Thyroid gland (tissue), 4 donors: ENCODE data around the gene MME.

Experiments used
- POLR2A ChIP-seq, 2 donors: fragments of 450-650 bp; IDR thresholded peaks; one replicate each; pipeline ENCODE4 v1.6.1; 2017; ENCODE audit warnings: antibody characterized with exemption in 2 of 2, mild to moderate bottlenecking in 2 of 2, moderate library complexity in 1 of 2
- TF ChIP-seq, protein P1 (sequence below), 6 experiments: fragments of 200-600 bp in 3 of 6; fragments of 450-650 bp in 3 of 6; sonication (generic) in 3 of 6; IDR thresholded peaks; one replicate each; pipeline ENCODE4 v1.5.1; 2016 to 2019; ENCODE audit warnings: antibody characterized with exemption in 6 of 6, mild to moderate bottlenecking in 2 of 6, inconsistent platforms in 1 of 6, moderate library complexity in 1 of 6

DNA sequence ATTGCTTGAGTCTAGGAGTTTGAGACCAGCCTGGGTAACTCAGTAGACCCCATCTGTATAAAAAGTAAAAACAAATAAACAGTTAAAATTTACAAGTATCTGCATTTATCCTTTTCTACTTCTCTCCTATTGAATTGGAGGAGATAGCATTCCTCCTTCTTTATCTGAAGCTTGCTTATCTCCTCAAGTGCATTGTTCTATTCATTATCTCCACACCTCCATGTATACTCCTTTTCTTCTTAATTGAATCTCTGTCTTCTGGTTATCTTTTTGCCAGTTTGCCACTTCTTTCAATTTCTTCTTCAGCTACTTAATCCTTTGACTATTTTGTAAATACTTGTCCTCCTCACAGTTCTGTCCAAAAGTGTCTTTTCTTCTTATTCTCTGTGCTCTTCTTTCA is 124.7 kb downstream of the MME start:
- no peak for TF ChIP-seq POLR2A (IDR thresholded peaks at IDR 0.05)
- TF ChIP-seq, protein P1, sequence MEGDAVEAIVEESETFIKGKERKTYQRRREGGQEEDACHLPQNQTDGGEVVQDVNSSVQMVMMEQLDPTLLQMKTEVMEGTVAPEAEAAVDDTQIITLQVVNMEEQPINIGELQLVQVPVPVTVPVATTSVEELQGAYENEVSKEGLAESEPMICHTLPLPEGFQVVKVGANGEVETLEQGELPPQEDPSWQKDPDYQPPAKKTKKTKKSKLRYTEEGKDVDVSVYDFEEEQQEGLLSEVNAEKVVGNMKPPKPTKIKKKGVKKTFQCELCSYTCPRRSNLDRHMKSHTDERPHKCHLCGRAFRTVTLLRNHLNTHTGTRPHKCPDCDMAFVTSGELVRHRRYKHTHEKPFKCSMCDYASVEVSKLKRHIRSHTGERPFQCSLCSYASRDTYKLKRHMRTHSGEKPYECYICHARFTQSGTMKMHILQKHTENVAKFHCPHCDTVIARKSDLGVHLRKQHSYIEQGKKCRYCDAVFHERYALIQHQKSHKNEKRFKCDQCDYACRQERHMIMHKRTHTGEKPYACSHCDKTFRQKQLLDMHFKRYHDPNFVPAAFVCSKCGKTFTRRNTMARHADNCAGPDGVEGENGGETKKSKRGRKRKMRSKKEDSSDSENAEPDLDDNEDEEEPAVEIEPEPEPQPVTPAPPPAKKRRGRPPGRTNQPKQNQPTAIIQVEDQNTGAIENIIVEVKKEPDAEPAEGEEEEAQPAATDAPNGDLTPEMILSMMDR (IDR thresholded peaks at IDR 0.05), result no peak
